Measurements from ENCODE around the gene ETV7. TPM values are rescaled to one million over a fixed set of nuclear protein-coding genes. Genes with fewer than 3 reads are reported as not detected.
"Not testable (repeated sequence)": the region's sequence is repeated elsewhere in the genome, so short reads cannot be mapped to it uniquely, and the experiment has no call there.

The ETV7 gene
- total RNA-seq, 4 donors from 2014 or later, result 3.3 to 12.1 (median 9.9) TPM

- TF ChIP-seq CTCF (IDR thresholded peaks at IDR 0.05) (no peak), POLR2A (IDR thresholded peaks at IDR 0.05) (no peak)
- no peaks in the 10 kb centered on the region for H3K27me3 ChIP-seq
- no peaks in the 10 kb centered on the region for H3K4me1 ChIP-seq
- no peak overlapping the region for H3K4me3 ChIP-seq
- H3K36me3 ChIP-seq, result peaks cover 0 to 8% (median 0%) of the 10 kb centered on the region in 3 donors
- no peak for DNase-seq
- no peaks in the 10 kb centered on the region for H3K9me3 ChIP-seq
- H3K27ac ChIP-seq, result no peak overlapping the region
Observed at GRCh38 chr6:36370638-36371037, 16.8 kb downstream of the ETV7 start.

GRCh38 chr6:36368921-36369865 lies 18.3 kb downstream of the ETV7 start:
- TF ChIP-seq POLR2A (IDR thresholded peaks at IDR 0.05), result no peak
- Histone ChIP-seq H3K4me3 (no peak overlapping the region), H3K27ac (no peak overlapping the region), H3K4me1 (peaks cover 0 to 10% (median 0%) of the 10 kb centered on the region in 4 donors), H3K9me3 (no peaks in the 10 kb centered on the region), H3K27me3 (no peaks in the 10 kb centered on the region), H3K36me3 (peaks cover 0 to 8% (median 0%) of the 10 kb centered on the region in 3 donors)
- DNase-seq, result no peak

- Histone ChIP-seq H3K4me3 (no peak overlapping the region), H3K36me3 (peaks cover 0 to 8% (median 0%) of the 10 kb centered on the region in 3 donors), H3K27ac (no peak overlapping the region), H3K9me3 (no peaks in the 10 kb centered on the region), H3K27me3 (no peaks in the 10 kb centered on the region), H3K4me1 (peaks cover 0 to 10% (median 0%) of the 10 kb centered on the region in 4 donors)
- TF ChIP-seq CTCF (IDR thresholded peaks at IDR 0.05) (no peak), POLR2A (IDR thresholded peaks at IDR 0.05) (no peak)
- no peak for DNase-seq
Observed at GRCh38 chr6:36368421-36368820, 19.0 kb downstream of the ETV7 start.

- H3K27me3 ChIP-seq, result no peaks in the 10 kb centered on the region
- peaks cover 0 to 10% (median 0%) of the 10 kb centered on the region in 4 donors for H3K4me1 ChIP-seq
- TF ChIP-seq CTCF (IDR thresholded peaks at IDR 0.05) (no peak), POLR2A (IDR thresholded peaks at IDR 0.05) (no peak)
- H3K4me3 ChIP-seq, result no peak overlapping the region
- H3K27ac ChIP-seq, result no peak overlapping the region
- DNase-seq, result no peak
- peaks cover 0 to 8% (median 0%) of the 10 kb centered on the region in 3 donors for H3K36me3 ChIP-seq
- no peaks in the 10 kb centered on the region for H3K9me3 ChIP-seq
Observed at GRCh38 chr6:36367743-36368142, 19.7 kb downstream of the ETV7 start.

- peak in 2 of 3 donors; percentile 62 to 79 for DNase-seq
Observed at GRCh38 chr6:36364669-36365479, 22.6 kb downstream of the ETV7 start.

GRCh38 chr6:36364061-36364635 lies 23.3 kb downstream of the ETV7 start:
- H3K27me3 ChIP-seq, H3K36me3 ChIP-seq, H3K9me3 ChIP-seq, DNase-seq, H3K27ac ChIP-seq, H3K4me3 ChIP-seq: not testable (repeated sequence)
- H3K4me1 ChIP-seq, result peaks cover 0 to 17% (median 0%) of the 10 kb centered on the region in 4 donors

More at GRCh38 chr6:36364669-36365479, 22.6 kb downstream of the ETV7 start:
- TF ChIP-seq CTCF (IDR thresholded peaks at IDR 0.05) (no peak), POLR2A (IDR thresholded peaks at IDR 0.05) (no peak)
- Histone ChIP-seq H3K9me3 (no peaks in the 10 kb centered on the region), H3K36me3 (peaks cover 0 to 8% (median 0%) of the 10 kb centered on the region in 3 donors), H3K4me3 (no peak overlapping the region), H3K4me1 (peaks cover 0 to 17% (median 0%) of the 10 kb centered on the region in 4 donors), H3K27ac (peak overlapping the region in 2 of 4 donors; percentile 35 to 37), H3K27me3 (no peaks in the 10 kb centered on the region)

GRCh38 chr6:36363371-36363752 lies 24.1 kb downstream of the ETV7 start:
- H3K4me1 ChIP-seq, result peaks cover 0 to 24% (median 0%) of the 10 kb centered on the region in 4 donors
- not testable (repeated sequence) for H3K4me3 ChIP-seq, H3K27me3 ChIP-seq, H3K36me3 ChIP-seq, DNase-seq, H3K27ac ChIP-seq, H3K9me3 ChIP-seq
